Measurements from ENCODE around the gene RIN3. TPM values are rescaled to one million over a fixed set of nuclear protein-coding genes. Genes with fewer than 3 reads are reported as not detected.

Gene RIN3, protein sequence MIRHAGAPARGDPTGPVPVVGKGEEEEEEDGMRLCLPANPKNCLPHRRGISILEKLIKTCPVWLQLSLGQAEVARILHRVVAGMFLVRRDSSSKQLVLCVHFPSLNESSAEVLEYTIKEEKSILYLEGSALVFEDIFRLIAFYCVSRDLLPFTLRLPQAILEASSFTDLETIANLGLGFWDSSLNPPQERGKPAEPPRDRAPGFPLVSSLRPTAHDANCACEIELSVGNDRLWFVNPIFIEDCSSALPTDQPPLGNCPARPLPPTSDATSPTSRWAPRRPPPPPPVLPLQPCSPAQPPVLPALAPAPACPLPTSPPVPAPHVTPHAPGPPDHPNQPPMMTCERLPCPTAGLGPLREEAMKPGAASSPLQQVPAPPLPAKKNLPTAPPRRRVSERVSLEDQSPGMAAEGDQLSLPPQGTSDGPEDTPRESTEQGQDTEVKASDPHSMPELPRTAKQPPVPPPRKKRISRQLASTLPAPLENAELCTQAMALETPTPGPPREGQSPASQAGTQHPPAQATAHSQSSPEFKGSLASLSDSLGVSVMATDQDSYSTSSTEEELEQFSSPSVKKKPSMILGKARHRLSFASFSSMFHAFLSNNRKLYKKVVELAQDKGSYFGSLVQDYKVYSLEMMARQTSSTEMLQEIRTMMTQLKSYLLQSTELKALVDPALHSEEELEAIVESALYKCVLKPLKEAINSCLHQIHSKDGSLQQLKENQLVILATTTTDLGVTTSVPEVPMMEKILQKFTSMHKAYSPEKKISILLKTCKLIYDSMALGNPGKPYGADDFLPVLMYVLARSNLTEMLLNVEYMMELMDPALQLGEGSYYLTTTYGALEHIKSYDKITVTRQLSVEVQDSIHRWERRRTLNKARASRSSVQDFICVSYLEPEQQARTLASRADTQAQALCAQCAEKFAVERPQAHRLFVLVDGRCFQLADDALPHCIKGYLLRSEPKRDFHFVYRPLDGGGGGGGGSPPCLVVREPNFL
- 16.6 to 23.7 TPM (median 21.5 TPM) in 5 replicates for total RNA-seq (2022; extraction: Qiagen RNA extraction)

DNA sequence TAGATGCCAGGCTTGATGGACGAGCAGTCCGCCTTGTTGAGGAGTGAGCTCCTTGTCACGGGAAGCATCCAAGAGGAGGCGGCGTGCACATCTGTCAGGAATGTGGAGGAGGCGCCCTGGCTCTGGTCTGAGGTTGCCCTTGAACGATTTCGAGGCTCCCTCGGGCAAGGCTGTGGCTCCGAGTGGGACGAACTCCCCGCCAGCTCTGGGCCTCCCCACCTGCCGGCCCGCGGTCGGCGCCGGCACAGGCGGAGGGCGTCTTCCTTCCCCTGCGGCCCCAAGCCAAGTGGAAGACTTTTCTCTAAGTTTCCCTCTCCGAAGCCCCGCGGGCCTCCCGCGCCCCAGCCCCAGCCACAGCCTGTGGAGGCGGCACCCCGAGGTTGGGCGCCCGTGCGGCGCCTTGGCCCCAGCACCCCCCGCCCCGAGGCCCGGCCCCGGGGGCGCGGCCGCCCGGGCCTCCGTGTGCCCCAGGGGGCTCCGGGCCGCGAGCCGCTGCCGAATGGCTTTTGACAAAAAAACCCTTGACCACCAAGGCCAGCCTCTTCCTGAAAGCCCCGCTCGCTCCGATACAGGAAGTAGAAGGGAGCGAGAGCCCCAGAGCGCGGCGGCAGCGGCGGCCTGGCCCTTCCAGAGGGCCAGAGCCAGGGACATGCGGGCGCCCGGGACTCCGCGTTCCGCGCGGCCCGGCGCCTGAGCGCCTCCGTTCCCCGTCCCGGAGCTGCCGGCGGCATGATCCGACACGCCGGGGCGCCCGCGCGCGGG, at the start of gene RIN3:
RIN3 (plus strand) TSS at position 578 of the 762 bp plus-strand sequence; CDS start at position 730, 152 bp downstream.

Other genes starting within 250 kb of the RIN3 start
- gene SLC24A4, start 190.6 kb upstream of the RIN3 start, total RNA-seq (2022; extraction: Qiagen RNA extraction): 0.15 to 0.40 TPM (median 0.29 TPM) in 5 replicates
- 56.4 to 61.7 TPM (median 58.4 TPM) in 5 replicates for gene LGMN, start 234.8 kb downstream of the RIN3 start, total RNA-seq (2022; extraction: Qiagen RNA extraction)